Activated naive CD8-positive, alpha-beta T cell treated with anti-CD3 and anti-CD28 coated beads, Interleukin-2, amount 10 ng/mL, durations not matched to agents 7 days and 5 days (primary cell): ENCODE results near the gene TINAGL1. TPM values are rescaled to one million over a fixed set of nuclear protein-coding genes. Genes with fewer than 3 reads are reported as not detected.
A peak's percentile ranks its signal among the peaks of the same experiment; 100 is the strongest.

Experiments used
- ATAC-seq: fragments of 150-1000 bp; cut with Tn5 transposase; one replicate; pipeline ENCODE4 v1.10.0; 2021; ENCODE audit warnings: low read depth, moderate library complexity
- POLR2A ChIA-PET: fragments of 350-600 bp; sonication (Branson Sonifier 250); formaldehyde crosslinking; loops from one replicate; lab custom pipeline; 2021; ENCODE audit warnings: antibody characterized with exemption; lab: Charles Lee
- DNase-seq: peaks from one replicate; pipeline ENCODE4 v3.0.0; 2021
- H3K27ac Mint-ChIP-seq: one replicate; pipeline ENCODE4 v1.8.0; 2022; ENCODE audit warnings: mild to moderate bottlenecking, mixed read lengths
- H3K27me3 Mint-ChIP-seq: one replicate; pipeline ENCODE4 v1.8.0; 2022; ENCODE audit warnings: mild to moderate bottlenecking, moderate library complexity, mixed read lengths
- H3K36me3 Mint-ChIP-seq: one replicate; pipeline ENCODE4 v1.8.0; 2021; ENCODE audit warnings: mild to moderate bottlenecking, mixed read lengths
- H3K4me1 Mint-ChIP-seq: one replicate; pipeline ENCODE4 v1.8.0; 2021; ENCODE audit warnings: mixed read lengths
- H3K4me3 Mint-ChIP-seq: one replicate; pipeline ENCODE4 v1.8.0; 2022; ENCODE audit warnings: mild to moderate bottlenecking, moderate library complexity, mixed read lengths
- H3K9me3 Mint-ChIP-seq: one replicate; pipeline ENCODE4 v1.8.0; 2021; ENCODE audit warnings: mixed read lengths
- total RNA-seq, 2 experiments: library from RNA; stranded (reverse); gene quantifications; one replicate each; pipeline ENCODE4 v1.2.3, GENCODE V29; 2021

TINAGL1 gene
- total RNA-seq, 2 experiments from 2014 or later: not detected

GRCh38 chr1:31617218-31617915 is 41.1 kb downstream of the TINAGL1 start, which contains the start of gene HCRTR1:
Gene HCRTR1, plus strand, starts transcription at chr1:31617689. Its CDS starts 1,504 bp downstream, at chr1:31619193.
- Mint-ChIP-seq H3K4me3 (no peak within 1 kb of the TSS), H3K27me3 (peaks cover 24% of the 10 kb centered on the region), H3K27ac (no peak within 1 kb of the TSS), H3K4me1 (peaks cover 2% of the 10 kb centered on the region), H3K36me3 (no peaks in the 10 kb centered on the region), H3K9me3 (no peaks in the 10 kb centered on the region)
- ATAC-seq (no peak), DNase-seq (no peak)
- POLR2A ChIA-PET: interaction anchor here (1.0 kb wide), 1 partner anchor 27 kb away, joined by 3 read pairs; the partner anchor contains the start of gene PEF1

GRCh38 chr1:31617916-31618746 is 41.8 kb downstream of the TINAGL1 start:
- Mint-ChIP-seq H3K27ac (no peak overlapping the region), H3K4me1 (peaks cover 2% of the 10 kb centered on the region), H3K4me3 (no peak overlapping the region), H3K9me3 (no peaks in the 10 kb centered on the region), H3K36me3 (no peaks in the 10 kb centered on the region), H3K27me3 (peaks cover 24% of the 10 kb centered on the region)
- peak; percentile 62 for ATAC-seq
- DNase-seq: peak; percentile 65
- POLR2A ChIA-PET: no interaction called here

DNA sequence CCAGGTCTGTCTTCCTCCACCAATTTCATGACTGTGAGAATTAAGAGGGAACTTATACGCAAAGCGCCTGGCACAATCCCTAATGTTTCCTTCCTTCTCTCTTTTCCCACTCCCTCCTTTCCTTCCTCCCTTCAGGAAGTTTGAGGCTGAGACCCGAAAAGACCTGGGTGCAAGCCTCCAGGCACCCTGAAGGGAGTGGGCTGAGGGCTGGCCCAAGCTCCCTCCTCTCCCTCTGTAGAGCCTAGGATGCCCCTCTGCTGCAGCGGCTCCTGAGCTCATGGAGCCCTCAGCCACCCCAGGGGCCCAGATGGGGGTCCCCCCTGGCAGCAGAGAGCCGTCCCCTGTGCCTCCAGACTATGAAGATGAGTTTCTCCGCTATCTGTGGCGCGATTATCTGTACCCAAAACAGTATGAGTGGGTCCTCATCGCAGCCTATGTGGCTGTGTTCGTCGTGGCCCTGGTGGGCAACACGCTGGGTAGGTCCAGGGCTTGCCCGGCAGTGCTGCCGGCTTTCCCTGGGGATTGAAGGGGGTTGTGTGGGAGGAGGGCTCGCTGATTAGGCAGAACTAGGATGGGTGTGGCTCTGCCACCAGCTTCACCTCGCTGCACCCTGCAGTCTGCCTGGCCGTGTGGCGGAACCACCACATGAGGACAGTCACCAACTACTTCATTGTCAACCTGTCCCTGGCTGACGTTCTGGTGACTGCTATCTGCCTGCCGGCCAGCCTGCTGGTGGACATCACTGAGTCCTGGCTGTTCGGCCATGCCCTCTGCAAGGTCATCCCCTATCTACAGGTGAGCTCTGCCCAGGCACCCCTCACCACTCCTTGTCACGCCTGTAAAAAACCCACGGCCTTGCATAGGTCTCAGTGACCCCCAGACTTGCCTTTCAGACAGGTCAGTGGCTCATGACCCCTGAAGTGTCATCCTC is 42.9 kb downstream of the TINAGL1 start:
- POLR2A ChIA-PET: no interaction called here
- H3K4me1 Mint-ChIP-seq: peaks cover 3% of the 10 kb centered on the region
- H3K4me3 Mint-ChIP-seq: no peak overlapping the region
- no peaks in the 10 kb centered on the region for H3K9me3 Mint-ChIP-seq
- H3K36me3 Mint-ChIP-seq: no peaks in the 10 kb centered on the region
- peaks cover 24% of the 10 kb centered on the region for H3K27me3 Mint-ChIP-seq
- H3K27ac Mint-ChIP-seq: no peak overlapping the region
- DNase-seq (no peak), ATAC-seq (no peak)

GRCh38 chr1:31620631-31621497 is 44.5 kb downstream of the TINAGL1 start:
- no peak for ATAC-seq
- DNase-seq: no peak
- Mint-ChIP-seq H3K4me1 (peaks cover 10% of the 10 kb centered on the region), H3K36me3 (no peaks in the 10 kb centered on the region), H3K9me3 (no peaks in the 10 kb centered on the region), H3K4me3 (no peak overlapping the region), H3K27ac (no peak overlapping the region), H3K27me3 (peaks cover 21% of the 10 kb centered on the region)
- POLR2A ChIA-PET: no interaction called here

DNA sequence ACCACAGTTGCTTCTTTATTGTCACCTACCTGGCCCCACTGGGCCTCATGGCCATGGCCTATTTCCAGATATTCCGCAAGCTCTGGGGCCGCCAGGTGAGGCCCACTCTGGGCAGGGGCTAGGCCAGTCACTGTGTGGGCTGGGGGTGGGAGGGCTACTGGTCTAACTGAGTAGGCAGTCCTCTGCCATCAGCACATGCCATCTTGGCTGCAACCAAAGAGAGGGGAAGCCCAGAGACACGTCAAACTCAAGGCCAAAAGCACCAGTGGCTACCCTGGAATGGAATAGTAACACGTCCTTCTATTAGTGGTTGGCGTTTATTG is 45.1 kb downstream of the TINAGL1 start:
- DNase-seq (no peak), ATAC-seq (no peak)
- no peaks in the 10 kb centered on the region for H3K36me3 Mint-ChIP-seq
- H3K4me3 Mint-ChIP-seq: no peak overlapping the region
- H3K27ac Mint-ChIP-seq: peak overlapping the region; percentile 42
- peaks cover 19% of the 10 kb centered on the region for H3K27me3 Mint-ChIP-seq
- H3K9me3 Mint-ChIP-seq: no peaks in the 10 kb centered on the region
- POLR2A ChIA-PET: no interaction called here
- H3K4me1 Mint-ChIP-seq: peaks cover 10% of the 10 kb centered on the region

DNA sequence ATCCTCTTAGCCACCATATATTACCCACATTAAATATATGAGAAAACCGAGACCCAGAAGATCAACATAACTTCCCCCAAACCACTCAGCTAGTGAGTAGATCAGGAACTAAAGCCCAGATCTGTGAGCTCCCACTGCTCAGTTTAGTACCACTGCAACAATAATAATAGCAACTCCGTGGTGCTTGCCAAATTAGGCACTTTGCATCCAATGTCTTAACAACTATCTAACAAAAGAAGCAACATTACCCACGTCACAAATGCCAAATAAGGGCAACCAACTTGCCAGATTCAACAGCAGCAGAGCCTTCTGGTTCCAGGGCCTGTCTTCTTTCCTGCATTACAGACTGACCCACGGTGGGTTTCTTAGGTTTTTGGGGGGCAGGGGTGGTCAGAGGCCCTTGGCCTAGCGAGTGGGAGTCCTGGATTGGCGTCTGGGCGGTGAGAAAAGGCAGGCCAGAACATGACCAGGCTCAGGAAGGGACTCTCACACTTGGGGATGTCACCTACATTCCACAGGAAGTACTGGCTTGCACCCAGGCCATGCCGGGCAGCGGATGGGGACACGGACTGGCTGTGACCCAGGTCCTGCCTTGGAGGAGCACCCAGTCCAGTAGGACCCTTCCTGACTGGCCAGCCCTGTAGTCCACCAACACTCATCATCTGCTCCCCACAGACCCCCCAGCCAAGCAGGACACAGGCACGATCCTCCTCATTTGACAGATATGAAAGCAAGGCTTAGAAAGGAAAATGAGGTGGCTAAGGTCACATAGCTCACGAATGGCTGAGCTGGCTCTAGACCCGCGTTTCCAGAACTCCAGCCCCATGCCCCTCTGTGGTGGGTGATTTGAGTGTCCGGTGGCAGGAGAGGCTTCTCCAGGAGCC is 45.8 kb downstream of the TINAGL1 start:
- Mint-ChIP-seq H3K4me3 (no peak overlapping the region), H3K27ac (peak overlapping the region; percentile 42), H3K9me3 (no peaks in the 10 kb centered on the region), H3K4me1 (peaks cover 10% of the 10 kb centered on the region), H3K36me3 (peaks cover 2% of the 10 kb centered on the region), H3K27me3 (peaks cover 13% of the 10 kb centered on the region)
- POLR2A ChIA-PET: no interaction called here
- no peak for ATAC-seq
- DNase-seq: no peak

DNA sequence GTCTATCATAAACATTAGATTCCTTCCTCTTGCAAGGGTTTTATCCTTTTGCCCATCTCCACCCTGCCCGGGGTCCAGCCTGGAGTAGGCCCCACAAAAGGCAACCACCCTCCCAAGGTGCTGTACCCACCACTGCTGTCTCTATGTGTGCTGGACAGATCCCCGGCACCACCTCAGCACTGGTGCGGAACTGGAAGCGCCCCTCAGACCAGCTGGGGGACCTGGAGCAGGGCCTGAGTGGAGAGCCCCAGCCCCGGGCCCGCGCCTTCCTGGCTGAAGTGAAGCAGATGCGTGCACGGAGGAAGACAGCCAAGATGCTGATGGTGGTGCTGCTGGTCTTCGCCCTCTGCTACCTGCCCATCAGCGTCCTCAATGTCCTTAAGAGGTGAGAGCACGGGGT is 47.0 kb downstream of the TINAGL1 start:
- DNase-seq (no peak), ATAC-seq (no peak)
- POLR2A ChIA-PET: no interaction called here

DNA sequence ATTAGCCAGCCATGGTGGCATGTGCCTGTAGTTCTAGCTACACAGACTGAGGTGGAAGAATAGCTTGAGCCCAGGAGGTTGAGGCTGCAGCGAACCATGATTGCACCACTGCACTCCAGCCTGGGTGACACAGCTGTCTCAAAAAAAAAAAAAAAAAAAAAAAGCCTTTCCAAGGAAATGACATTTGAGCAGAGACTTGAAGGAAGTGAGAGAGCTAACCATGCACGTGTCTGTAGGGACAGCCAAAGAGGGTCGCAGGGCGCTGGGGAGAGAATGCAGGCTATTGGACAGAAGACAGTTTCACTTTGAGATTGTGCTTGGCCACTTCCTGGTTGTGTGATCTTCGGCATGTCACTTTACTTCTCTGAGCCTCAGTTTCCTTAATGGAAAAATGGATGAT is 48.0 kb downstream of the TINAGL1 start:
- POLR2A ChIA-PET: interaction anchor here (0.6 kb wide), 1 partner anchor 15 kb away, joined by 3 read pairs; no protein-coding TSS in a partner anchor
- H3K4me1 Mint-ChIP-seq: peaks cover 8% of the 10 kb centered on the region
- DNase-seq (no peak), ATAC-seq (no peak)
- peaks cover 2% of the 10 kb centered on the region for H3K36me3 Mint-ChIP-seq
- H3K9me3 Mint-ChIP-seq: no peaks in the 10 kb centered on the region
- no peaks in the 10 kb centered on the region for H3K27me3 Mint-ChIP-seq
- no peak overlapping the region for H3K27ac Mint-ChIP-seq
- H3K4me3 Mint-ChIP-seq: no peak overlapping the region

More for the DNA sequence above, 47.0 kb downstream of the TINAGL1 start:
- Mint-ChIP-seq H3K36me3 (peaks cover 2% of the 10 kb centered on the region), H3K4me3 (no peak overlapping the region), H3K9me3 (no peaks in the 10 kb centered on the region), H3K4me1 (peaks cover 8% of the 10 kb centered on the region), H3K27ac (no peak overlapping the region), H3K27me3 (peaks cover 9% of the 10 kb centered on the region)

DNA sequence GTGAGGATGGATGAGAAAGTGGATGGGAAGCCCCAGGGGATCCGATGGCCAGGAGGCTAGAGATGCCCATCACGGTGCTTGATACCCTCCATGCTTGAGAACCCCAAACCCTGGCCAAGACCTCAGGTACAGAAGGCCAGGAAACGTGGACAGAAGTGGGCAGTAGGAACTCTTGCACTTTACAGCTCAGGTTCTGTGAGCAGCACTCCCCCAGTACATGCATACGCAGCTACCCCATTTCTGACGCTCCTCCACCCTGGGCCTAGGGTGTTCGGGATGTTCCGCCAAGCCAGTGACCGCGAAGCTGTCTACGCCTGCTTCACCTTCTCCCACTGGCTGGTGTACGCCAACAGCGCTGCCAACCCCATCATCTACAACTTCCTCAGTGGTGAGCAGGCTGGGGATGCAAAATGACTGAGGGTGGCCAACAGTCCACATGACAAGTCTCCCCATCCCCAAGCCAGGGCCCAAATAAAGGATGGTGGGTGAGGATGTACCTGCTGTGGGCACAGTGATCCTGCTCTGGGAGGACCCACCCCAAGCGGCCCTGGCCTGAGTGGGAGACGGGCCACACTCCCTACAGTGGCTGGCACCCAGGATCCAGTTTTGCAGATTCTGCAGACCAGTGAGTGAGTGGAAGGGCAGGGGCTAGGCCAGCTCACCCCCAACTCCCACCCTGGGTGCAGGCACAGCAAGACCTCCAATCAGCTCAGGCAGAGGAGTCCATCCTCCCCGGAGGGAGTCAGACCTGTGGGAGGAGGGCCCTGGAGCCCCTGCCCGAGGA is 48.6 kb downstream of the TINAGL1 start:
- DNase-seq: no peak
- no peaks in the 10 kb centered on the region for H3K27me3 Mint-ChIP-seq
- no peaks in the 10 kb centered on the region for H3K9me3 Mint-ChIP-seq
- no peak overlapping the region for H3K27ac Mint-ChIP-seq
- POLR2A ChIA-PET: interaction anchor here (0.6 kb wide), 1 partner anchor 14 kb away, joined by 3 read pairs; no protein-coding TSS in a partner anchor
- peaks cover 2% of the 10 kb centered on the region for H3K36me3 Mint-ChIP-seq
- no peak overlapping the region for H3K4me3 Mint-ChIP-seq
- peaks cover 8% of the 10 kb centered on the region for H3K4me1 Mint-ChIP-seq
- ATAC-seq: no peak

- POLR2A ChIA-PET: no interaction called here
Observed at GRCh38 chr1:31625561-31626222, 49.4 kb downstream of the TINAGL1 start.

More at GRCh38 chr1:31625561-31626222, 49.4 kb downstream of the TINAGL1 start:
- H3K4me1 Mint-ChIP-seq: peaks cover 8% of the 10 kb centered on the region
- no peak overlapping the region for H3K4me3 Mint-ChIP-seq
- DNase-seq: no peak
- no peak for ATAC-seq
- peaks cover 9% of the 10 kb centered on the region for H3K36me3 Mint-ChIP-seq
- H3K27ac Mint-ChIP-seq: no peak overlapping the region
- no peaks in the 10 kb centered on the region for H3K27me3 Mint-ChIP-seq
- H3K9me3 Mint-ChIP-seq: no peaks in the 10 kb centered on the region
